HG02798 (cell line): ENCODE measurements around the gene KMT2B.
"Not testable (repeated sequence)": the region's sequence is repeated elsewhere in the genome, so short reads cannot be mapped to it uniquely, and the experiment has no call there.

Experiments
- ATAC-seq: cut with Tn5 transposase; IDR thresholded peaks from one replicate; pipeline ENCODE4 v1.9.1; 2021; ENCODE audit warnings: mild to moderate bottlenecking; ENCODE audit not compliant: unreplicated experiment, poor library complexity

The KMT2B gene

DNA sequence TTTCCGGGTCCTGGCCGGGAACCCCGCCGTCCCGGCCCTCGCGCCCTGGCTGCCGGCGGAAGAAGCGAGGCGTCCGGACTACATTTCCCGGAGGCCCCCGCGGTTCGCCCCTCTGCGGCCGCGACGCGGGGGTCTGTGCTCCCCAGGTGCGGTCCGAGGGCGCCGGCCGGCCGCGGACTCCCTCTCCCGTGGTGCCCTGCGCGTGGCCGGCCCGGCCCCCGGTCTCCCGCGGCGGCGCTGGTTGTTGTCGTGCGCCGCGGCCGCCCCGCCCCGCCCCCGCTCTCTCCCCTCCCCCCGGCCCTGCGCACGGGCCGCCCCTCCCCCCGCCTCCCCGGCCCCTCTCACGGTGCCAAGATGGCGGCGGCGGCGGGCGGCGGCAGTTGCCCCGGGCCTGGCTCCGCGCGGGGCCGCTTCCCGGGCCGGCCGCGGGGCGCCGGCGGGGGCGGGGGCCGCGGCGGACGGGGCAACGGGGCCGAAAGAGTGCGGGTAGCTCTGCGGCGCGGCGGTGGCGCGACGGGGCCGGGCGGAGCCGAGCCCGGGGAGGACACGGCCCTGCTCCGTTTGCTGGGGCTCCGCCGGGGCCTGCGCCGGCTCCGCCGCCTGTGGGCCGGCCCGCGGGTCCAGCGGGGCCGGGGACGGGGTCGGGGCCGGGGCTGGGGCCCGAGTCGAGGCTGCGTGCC, at the start of gene KMT2B:
Gene KMT2B (plus strand): TSS at position 339 of the 680 bp plus-strand sequence. CDS start 16 bp downstream, at position 355.
- ATAC-seq = peak; percentile 1

DNA sequence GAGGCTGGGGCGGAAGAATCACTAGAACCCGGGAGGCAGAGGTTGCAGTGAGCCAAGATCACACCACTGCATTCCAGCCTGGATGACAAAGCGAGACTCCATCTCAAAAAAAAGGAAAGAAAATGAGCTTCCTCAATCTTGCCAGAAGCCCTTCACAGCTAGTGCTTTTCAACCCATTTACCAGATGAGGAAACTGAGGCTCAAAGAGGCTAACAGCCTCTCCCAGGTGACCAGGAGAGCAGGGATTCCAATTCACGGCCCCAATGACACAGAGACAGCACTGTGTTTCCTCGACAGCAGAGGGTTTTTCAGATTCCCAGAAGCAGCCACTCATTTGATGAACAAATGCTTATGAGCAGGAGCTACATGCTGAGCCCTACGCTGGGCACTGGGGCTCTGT, 48.2 kb upstream of the KMT2B start:
- no peak for ATAC-seq

DNA sequence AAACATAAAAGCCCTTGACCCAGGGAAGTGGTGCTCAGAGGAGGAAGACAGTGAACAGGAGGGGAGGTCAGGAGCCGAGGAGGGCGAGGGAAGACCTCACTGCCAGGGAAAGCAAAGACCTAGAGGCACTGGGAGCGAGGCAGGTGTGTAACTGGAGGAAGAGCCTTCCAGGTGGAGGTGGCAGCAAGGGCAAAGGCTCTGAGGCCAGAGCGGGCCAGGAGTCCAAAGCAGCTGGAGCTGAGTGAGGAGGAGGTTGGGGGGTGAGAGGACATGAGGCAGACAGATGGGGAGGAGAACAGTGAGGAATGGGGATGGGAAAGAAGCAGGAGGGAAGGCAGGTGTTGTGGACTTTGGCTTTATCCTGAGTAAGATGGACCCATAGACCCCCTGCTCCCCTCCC, 47.8 kb upstream of the KMT2B start:
- ATAC-seq = no peak

GRCh38 chr19:35670686-35671085, 47.1 kb upstream of the KMT2B start:
- ATAC-seq = no peak

GRCh38 chr19:35671818-35672217, 46.0 kb upstream of the KMT2B start:
- no peak for ATAC-seq

DNA sequence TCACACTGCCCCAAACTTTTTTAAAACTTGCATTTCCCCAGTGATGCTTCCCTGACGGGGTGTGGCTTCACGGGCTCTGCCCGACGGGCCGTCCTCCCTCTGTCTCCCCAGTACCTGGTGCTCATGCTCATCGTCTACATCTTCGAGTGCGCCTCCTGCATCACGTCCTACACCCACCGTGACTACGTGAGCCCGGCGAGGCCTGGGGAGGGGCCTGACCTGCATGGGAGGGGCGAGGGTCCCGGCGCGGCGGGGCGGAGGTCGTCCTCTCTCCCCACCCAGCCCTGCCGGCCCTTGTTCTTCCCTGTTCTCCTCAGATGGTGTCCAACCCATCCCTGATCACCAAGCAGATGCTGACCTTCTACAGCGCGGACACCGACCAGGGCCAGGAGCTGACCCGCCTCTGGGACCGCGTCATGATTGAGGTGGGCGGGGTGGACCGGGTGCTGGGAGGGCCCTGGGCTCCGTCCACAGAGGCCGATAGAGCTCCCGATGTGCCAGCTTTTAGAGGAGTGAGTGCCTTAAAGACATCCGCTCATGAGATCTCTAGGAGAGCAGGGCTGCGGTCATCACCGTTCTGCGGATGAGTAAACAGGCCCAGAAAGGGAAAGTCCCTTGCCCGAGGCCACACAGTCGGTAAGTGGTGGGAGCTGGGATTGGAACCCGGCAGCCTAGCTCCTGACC, 44.5 kb upstream of the KMT2B start:
- ATAC-seq = no peak

DNA sequence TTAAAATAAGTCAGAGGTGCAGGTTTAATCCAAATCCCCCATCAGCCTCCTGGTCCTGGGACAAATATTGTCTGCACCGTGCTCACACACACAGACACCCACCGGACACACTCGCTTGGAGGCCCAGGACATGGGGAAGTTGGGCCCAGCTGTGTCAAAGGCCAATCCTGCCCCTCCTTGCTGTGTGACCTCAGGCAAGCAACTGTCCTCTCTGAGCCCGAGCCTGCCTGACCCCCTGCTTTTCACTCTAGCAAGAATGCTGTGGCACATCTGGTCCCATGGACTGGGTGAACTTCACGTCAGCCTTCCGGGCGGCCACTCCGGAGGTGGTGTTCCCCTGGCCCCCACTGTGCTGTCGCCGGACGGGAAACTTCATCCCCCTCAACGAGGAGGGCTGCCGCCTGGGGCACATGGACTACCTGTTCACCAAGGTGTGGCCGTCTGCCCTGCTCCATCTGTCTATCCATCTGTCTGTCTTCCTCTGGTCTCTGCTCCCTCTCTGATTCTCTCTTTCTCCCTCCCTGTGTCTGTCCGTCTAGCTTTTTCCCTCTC, 42.1 kb upstream of the KMT2B start:
- ATAC-seq = no peak

- ATAC-seq = no peak
Observed at GRCh38 chr19:35689836-35690235, 28.0 kb upstream of the KMT2B start.

DNA sequence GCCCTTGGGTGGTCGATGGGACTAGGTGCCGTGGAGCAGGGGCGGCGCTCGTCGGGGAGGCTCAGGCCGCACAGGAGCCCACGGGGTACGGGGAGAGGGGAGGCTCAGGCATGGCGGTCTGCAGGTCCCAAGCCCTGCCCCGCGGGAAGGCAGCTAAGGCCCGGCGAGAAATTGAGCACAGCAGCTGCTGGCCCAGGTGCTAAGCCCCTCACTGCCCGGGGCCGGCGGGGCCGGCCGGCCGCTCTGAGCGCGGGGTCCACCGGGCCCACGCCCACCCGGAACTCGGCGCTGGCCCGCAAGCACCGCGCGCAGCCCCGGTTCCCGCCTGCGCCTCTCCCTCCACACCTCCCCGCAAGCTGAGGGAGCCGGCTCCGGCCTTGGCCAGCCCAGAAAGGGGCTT, 26.7 kb upstream of the KMT2B start:
- ATAC-seq = not testable (repeated sequence)

DNA sequence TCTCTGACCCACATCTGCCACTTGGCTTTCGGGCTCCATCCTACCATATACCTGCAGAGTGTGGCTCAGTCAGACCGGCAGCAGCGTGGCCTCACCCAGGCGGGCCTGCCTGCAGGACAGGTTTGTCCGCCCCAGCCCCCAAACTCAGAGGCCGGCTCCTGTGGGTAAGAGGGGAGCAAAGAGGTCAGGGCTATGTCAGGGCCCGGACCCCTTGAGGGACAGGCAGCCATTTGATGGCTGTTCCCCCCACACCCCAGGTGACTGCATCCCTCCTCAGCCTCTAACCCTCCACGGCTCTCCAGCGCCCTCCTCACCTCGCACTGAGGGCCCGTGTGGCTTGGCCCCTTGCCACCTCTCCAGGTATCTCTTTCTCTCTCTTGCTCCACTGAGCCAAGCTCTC, 25.8 kb upstream of the KMT2B start:
- ATAC-seq = no peak

DNA sequence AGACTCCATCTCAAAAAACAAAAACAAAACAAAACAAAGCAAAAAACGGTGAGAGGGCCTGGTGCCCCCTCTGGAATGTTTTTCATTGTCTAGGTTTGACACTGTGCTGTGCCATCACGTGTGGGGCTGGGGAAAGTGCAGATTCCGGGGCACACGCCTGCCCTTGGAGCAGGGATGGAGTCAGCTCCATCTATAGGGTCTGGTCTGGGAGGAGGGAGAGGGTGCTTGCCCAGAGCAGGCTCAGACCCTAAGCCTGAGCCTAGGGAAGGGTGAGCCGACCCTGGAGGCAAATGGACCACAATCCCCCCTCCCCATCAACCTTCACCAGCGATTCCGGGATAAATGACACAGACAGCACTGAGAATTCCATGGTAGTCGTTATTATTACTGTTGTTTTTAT, 24.4 kb upstream of the KMT2B start:
- no peak for ATAC-seq

GRCh38 chr19:35693835-35694599, 23.8 kb upstream of the KMT2B start:
- peak; percentile 92 for ATAC-seq

DNA sequence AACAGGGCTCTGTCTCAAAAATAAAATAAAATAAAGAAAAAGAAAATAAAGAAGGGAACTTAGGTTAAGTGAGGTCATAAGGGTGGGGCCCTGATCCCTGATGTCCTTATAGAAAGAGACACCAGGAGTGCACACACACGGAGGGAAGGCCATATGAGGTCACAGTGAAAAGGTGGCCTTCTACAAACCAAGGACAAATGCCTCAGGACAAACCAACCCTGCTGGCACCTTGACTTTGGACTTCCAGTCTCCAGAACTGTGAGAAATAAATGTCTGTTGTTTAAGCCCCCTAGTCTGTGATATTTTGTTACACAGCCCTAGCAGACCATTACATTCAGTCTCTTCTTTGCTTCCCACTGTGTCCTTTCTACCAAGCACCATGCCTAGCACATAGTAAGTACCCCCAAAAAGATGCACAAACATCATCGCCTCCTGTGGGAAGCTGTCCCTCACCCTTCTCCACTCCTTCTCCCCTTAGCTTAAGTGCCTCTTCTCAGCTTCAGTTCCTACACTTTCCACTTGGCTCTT, 21.8 kb upstream of the KMT2B start:
- no peak for ATAC-seq

- ATAC-seq = peak; percentile 37
Observed at GRCh38 chr19:35696835-35697234, 21.0 kb upstream of the KMT2B start.

DNA sequence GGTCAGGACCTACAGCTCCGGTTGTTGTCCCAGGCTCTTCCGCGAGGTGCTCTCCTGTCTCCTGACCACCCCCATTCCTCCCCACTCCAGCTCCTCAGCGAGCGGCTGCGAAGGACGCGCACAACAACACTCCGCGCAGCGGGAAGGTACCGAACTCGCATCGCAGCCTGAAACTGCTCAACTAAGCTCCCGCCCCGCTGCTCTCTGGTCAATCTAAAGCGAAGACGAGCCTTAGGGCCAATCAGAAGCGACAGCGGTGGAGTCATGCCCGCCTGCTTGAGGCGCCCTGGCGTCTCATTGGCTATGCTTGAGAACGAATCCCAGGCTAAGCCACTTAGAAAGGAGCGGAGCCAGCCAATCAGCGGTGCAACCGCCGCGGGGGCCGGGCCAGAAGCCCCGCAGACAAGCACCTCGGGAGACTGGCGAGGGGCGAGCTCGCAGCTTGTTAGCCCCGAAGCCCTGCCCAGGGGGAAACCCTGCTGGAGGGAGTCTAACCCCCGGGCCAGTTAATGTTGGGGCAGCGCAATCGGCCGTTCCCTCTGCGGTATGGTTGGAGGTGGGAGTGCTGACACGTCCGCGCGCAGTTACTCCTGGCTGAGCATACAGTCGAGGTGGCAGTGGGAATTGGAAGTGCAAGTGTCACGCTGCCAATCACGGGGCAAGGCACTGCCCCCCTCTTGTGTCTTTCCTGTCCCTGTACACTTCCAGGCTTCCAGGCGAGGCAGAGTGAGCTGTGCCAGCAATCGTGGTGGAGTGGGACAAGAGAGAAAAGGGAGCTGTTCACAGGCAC, 15.4 kb upstream of the KMT2B start:
- peak; percentile 98 for ATAC-seq

- ATAC-seq = no peak
Observed at GRCh38 chr19:35703343-35703742, 14.5 kb upstream of the KMT2B start.

DNA sequence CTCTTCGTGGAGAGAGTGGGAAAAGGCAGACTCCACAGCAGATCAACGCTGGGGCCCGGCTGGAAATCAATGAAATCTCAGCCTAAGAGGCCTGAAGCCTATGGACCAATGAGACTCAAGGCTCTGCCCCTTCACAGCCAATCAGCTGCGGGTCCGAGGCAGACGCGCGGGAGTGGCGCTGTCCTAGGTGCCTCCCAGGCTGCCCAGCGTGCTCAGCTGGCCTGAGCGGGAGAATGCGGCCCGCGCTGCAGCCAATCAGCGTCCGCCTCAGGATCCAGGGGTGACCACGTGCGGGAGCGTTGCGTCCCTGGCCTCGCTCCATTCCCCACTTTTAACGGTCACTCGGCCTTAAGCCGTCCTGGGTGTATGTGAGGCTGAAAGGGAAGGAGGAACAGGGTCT, 13.6 kb upstream of the KMT2B start, which contains the start of gene ZBTB32:
Gene ZBTB32 (plus strand): TSS at position 341 of the 400 bp plus-strand sequence. CDS start 10,069 bp downstream, outside the sequence.
- ATAC-seq = no peak

- ATAC-seq = no peak
Observed at GRCh38 chr19:35708391-35708790, 9.4 kb upstream of the KMT2B start.

DNA sequence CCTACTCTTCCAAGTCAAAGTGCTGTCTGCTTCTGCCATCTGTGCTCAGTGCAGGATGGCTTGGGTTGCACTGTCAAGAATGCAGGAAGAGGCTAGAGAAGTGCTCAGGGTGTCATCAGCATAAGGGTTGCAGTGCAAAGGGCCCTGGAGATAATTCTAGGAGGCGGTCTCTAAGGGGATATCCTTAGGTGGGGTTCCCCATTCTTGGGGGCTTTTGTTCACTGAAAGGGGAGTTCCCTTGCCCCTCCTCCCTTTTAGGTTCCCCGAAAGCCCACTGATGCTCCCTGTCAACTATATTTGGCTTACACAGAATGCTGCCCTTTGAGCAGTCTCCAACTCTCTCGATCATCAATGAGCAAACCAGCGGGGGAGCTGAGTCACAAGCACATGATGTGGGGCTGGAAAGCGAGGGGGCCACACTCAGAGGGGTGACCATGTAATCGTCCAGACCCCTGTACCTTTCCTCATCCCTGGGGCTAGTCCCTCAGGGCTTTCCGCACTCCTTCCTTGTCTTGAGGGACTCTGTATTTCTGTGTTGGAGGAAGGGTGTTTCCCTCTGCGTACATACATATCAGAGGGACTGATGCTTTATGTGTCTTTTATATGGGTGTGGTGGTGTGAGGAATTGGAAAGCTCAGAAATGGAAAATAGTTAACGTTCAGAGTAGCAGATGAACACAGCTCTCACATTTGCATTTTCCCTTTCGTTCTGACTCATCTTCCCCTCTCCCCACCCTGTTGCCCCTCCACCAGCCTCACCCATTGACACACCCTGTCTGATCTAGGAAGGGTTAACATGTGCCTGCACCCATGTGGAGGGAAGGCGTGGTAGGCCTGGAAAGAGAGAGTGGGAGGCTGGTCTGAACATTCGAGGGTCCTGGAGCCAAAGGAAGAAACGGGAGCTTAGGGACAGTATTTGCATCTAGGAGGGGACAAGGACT, 6.7 kb upstream of the KMT2B start:
- ATAC-seq = peak; percentile 34
